ENCODE data around the gene CPB1.

The CPB1 gene

DNA sequence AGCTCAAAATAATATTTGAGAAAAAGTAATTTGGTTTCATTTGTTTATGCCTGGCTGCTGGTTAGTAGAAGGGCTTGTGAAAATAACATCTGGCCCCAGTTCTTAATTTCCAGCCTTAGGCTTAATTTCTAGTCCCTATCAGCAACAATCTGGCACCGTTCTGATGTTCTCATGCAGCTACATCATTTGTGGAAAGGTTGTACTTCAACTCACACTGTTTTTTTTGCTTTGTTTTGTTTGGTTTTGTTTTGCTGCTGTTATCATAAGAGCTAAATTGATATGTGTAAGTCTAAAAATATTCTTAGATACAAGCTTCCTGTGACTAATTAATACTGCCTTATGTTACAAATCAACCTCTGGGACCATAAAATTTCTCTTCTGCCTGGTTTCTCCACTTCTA, 46.4 kb downstream of the CPB1 start:
- Histone ChIP-seq H3K4me3 (ENCODE audit: low read depth, low read length) (no peak overlapping the region), H3K27ac (ENCODE audit: extremely low read depth, low read depth, low read length) (no peak overlapping the region), H3K36me3 (ENCODE audit: control insufficient read depth in 2 of 2, insufficient read depth in 1 of 2, low read length in 2 of 2) (no peaks in the 10 kb centered on the region), H3K9me3 (ENCODE audit: control insufficient read depth, insufficient read depth, low read depth, low read length) (no peaks in the 10 kb centered on the region), H3K4me1 (ENCODE audit: control insufficient read depth, insufficient read depth, low read length) (peaks cover 5% of the 10 kb centered on the region; the same call in 1 of the 2 replicates)
- ChIA-PET CTCF (interaction anchor here (0.6 to 1.6 kb wide), 4 partner anchors 11 to 494 kb away, joined by 3 to 6 read pairs (median 3); no protein-coding TSS in a partner anchor), POLR2A (no interaction called here)
- TF ChIP-seq ZNF335 (tag by site-specific recombination; conservative IDR thresholded peaks at IDR 0.05), result peak; percentile 35; the same call in 1 of the 2 replicates
- TF ChIP-seq ZNF169 (tag by site-specific recombination; IDR thresholded peaks at IDR 0.05), result no peak
- TF ChIP-seq FEZF1 (tag by site-specific recombination; IDR thresholded peaks at IDR 0.05), result peak; percentile 35; the same call in 1 of the 2 replicates
- peak; percentile 67; the same call in 1 of the 2 replicates for TF ChIP-seq ZNF843 (tag by site-specific recombination; IDR thresholded peaks at IDR 0.05)

DNA sequence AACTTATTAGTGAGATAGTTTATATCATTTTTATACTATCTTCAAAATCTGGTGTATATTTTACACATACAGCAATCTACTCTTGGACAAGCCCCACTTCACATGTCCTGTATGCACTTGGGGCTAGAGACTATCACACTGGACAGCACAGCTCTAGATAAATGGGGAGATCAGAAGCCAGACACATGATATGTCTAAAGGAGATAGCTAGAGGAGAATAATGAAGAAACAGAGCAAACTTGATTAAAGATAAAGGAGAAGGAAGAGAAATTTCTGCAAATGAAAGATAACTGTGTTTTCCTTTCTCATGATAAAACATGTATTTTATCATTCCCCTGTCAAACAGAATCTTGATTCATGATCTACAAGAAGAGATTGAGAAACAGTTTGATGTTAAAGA, 50.5 kb downstream of the CPB1 start:
- H3K27ac ChIP-seq (ENCODE audit: extremely low read depth, low read depth, low read length), result no peak overlapping the region
- ChIA-PET POLR2A (no interaction called here), CTCF (no interaction called here)
- no peaks in the 10 kb centered on the region for H3K9me3 ChIP-seq (ENCODE audit: control insufficient read depth, insufficient read depth, low read depth, low read length)
- H3K4me3 ChIP-seq (ENCODE audit: low read depth, low read length), result no peak overlapping the region
- TF ChIP-seq KLF8 (tag by site-specific recombination; IDR thresholded peaks at IDR 0.05), result no peak
- TF ChIP-seq KLF1 (tag by site-specific recombination; IDR thresholded peaks at IDR 0.05), result no peak
- TF ChIP-seq, protein P1, sequence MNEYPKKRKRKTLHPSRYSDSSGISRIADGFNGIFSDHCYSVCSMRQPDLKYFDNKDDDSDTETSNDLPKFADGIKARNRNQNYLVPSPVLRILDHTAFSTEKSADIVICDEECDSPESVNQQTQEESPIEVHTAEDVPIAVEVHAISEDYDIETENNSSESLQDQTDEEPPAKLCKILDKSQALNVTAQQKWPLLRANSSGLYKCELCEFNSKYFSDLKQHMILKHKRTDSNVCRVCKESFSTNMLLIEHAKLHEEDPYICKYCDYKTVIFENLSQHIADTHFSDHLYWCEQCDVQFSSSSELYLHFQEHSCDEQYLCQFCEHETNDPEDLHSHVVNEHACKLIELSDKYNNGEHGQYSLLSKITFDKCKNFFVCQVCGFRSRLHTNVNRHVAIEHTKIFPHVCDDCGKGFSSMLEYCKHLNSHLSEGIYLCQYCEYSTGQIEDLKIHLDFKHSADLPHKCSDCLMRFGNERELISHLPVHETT (tag by site-specific recombination; IDR thresholded peaks at IDR 0.05), result no peak
- TF ChIP-seq, protein P2, sequence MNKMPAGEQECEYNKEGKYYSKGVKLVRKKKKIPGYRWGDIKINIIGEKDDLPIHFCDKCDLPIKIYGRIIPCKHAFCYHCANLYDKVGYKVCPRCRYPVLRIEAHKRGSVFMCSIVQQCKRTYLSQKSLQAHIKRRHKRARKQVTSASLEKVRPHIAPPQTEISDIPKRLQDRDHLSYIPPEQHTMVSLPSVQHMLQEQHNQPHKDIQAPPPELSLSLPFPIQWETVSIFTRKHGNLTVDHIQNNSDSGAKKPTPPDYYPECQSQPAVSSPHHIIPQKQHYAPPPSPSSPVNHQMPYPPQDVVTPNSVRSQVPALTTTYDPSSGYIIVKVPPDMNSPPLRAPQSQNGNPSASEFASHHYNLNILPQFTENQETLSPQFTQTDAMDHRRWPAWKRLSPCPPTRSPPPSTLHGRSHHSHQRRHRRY (tag by site-specific recombination; IDR thresholded peaks at IDR 0.05), result no peak
- TF ChIP-seq, protein P3, sequence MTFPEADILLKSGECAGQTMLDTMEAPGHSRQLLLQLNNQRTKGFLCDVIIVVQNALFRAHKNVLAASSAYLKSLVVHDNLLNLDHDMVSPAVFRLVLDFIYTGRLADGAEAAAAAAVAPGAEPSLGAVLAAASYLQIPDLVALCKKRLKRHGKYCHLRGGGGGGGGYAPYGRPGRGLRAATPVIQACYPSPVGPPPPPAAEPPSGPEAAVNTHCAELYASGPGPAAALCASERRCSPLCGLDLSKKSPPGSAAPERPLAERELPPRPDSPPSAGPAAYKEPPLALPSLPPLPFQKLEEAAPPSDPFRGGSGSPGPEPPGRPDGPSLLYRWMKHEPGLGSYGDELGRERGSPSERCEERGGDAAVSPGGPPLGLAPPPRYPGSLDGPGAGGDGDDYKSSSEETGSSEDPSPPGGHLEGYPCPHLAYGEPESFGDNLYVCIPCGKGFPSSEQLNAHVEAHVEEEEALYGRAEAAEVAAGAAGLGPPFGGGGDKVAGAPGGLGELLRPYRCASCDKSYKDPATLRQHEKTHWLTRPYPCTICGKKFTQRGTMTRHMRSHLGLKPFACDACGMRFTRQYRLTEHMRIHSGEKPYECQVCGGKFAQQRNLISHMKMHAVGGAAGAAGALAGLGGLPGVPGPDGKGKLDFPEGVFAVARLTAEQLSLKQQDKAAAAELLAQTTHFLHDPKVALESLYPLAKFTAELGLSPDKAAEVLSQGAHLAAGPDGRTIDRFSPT (tag by site-specific recombination; IDR thresholded peaks at IDR 0.05), result no peak
- TF ChIP-seq, protein P4, sequence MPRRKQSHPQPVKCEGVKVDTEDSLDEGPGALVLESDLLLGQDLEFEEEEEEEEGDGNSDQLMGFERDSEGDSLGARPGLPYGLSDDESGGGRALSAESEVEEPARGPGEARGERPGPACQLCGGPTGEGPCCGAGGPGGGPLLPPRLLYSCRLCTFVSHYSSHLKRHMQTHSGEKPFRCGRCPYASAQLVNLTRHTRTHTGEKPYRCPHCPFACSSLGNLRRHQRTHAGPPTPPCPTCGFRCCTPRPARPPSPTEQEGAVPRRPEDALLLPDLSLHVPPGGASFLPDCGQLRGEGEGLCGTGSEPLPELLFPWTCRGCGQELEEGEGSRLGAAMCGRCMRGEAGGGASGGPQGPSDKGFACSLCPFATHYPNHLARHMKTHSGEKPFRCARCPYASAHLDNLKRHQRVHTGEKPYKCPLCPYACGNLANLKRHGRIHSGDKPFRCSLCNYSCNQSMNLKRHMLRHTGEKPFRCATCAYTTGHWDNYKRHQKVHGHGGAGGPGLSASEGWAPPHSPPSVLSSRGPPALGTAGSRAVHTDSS (tag by site-specific recombination; IDR thresholded peaks at IDR 0.05), result no peak
- TF ChIP-seq ZNF792 (tag by site-specific recombination; IDR thresholded peaks at IDR 0.05), result no peak
- TF ChIP-seq ZNF48 (tag by site-specific recombination; IDR thresholded peaks at IDR 0.05), result no peak
- TF ChIP-seq ZBTB21 (tag by site-specific recombination; IDR thresholded peaks at IDR 0.05), result no peak
- no peak for TF ChIP-seq ZNF830 (tag by site-specific recombination; IDR thresholded peaks at IDR 0.05; ENCODE audit: low read depth)
- TF ChIP-seq FEZF1 (tag by site-specific recombination; IDR thresholded peaks at IDR 0.05), result no peak
- no peak for TF ChIP-seq ZEB2 (tag by site-specific recombination; IDR thresholded peaks at IDR 0.05)
- TF ChIP-seq ZFP41 (tag by site-specific recombination; IDR thresholded peaks at IDR 0.05; ENCODE audit: borderline replicate concordance), result no peak
- no peak for TF ChIP-seq ZNF624 (tag by site-specific recombination; IDR thresholded peaks at IDR 0.05)
- no peak for TF ChIP-seq ZFP37 (tag by site-specific recombination; IDR thresholded peaks at IDR 0.05)
- TF ChIP-seq YY2 (tag by site-specific recombination; IDR thresholded peaks at IDR 0.05), result no peak
- TF ChIP-seq ZSCAN23 (tag by site-specific recombination; IDR thresholded peaks at IDR 0.05), result no peak
- no peak for TF ChIP-seq GLI4 (tag by site-specific recombination; IDR thresholded peaks at IDR 0.05)
- no peak for TF ChIP-seq IKZF3 (tag by site-specific recombination; IDR thresholded peaks at IDR 0.05)
- H3K4me1 ChIP-seq (ENCODE audit: control insufficient read depth, insufficient read depth, low read length), result peaks cover 10% of the 10 kb centered on the region
- no peaks in the 10 kb centered on the region for H3K36me3 ChIP-seq (ENCODE audit: control insufficient read depth in 2 of 2, insufficient read depth in 1 of 2, low read length in 2 of 2)
